Measurements from ENCODE around the gene TMEM198. TPM values are rescaled to one million over a fixed set of nuclear protein-coding genes. Genes with fewer than 3 reads are reported as not detected.
A peak's percentile ranks its signal among the peaks of the same experiment; 100 is the strongest.

TMEM198 gene
- 2.9 TPM for total RNA-seq
- long read RNA-seq, partial matches to known transcripts: 4 of 6 reads
- long read RNA-seq, other reads (novel, unspliced or antisense): 0 of 6 reads

DNA sequence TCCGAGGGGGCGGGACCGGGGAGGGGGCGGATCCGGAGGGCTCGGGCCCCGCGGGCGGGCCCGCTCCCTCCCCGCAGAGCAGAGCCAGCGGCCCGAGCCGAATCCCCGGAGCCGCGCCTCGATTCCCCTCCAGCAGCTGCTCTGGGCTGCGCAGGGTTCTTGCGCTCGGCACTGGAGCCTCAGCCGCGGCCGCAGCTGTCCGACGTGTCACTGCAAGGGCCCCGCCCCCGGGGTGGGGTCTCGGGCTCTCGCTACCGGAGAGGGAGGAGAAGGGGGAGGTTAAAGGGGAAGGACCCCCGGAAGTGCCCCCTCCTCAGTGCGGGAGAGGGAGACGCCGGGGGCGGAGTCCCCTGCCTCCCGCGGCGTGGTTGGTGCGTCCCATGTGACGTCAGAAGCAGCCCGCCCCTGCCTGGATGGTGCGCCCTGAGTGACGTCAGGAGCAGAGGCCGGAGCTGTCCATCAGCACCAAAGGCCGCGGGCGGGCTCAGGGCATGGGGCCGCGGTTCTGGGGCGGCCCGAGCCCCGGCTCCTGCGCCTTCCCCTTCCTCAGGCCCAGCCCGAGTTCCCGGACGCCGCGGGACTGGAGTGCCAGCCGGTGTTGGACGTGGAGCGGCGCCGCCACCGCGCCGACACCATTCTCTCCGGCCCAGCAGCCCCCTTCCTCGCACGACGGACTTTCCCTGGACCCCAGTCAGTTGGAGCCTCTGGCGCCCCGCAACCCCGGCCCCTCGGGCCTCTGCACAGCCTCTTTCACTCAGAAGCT, at the start of gene TMEM198, which contains the start of gene CHPF:
Gene TMEM198 (plus strand): TSS at position 433 of the 763 bp plus-strand sequence. CDS start 700 bp downstream, outside the sequence.
Gene CHPF (minus strand): TSS at position 214 of the 763 bp plus-strand sequence. CDS start 271 bp downstream, outside the sequence.
- H3K4me3 ChIP-seq: peak within 1 kb of the TSS; percentile 70
- TF ChIP-seq, protein P1, sequence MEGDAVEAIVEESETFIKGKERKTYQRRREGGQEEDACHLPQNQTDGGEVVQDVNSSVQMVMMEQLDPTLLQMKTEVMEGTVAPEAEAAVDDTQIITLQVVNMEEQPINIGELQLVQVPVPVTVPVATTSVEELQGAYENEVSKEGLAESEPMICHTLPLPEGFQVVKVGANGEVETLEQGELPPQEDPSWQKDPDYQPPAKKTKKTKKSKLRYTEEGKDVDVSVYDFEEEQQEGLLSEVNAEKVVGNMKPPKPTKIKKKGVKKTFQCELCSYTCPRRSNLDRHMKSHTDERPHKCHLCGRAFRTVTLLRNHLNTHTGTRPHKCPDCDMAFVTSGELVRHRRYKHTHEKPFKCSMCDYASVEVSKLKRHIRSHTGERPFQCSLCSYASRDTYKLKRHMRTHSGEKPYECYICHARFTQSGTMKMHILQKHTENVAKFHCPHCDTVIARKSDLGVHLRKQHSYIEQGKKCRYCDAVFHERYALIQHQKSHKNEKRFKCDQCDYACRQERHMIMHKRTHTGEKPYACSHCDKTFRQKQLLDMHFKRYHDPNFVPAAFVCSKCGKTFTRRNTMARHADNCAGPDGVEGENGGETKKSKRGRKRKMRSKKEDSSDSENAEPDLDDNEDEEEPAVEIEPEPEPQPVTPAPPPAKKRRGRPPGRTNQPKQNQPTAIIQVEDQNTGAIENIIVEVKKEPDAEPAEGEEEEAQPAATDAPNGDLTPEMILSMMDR (IDR thresholded peaks at IDR 0.05): no peak
- ATAC-seq (peak; percentile 90), DNase-seq (peak; percentile 98)
- intact Hi-C loops (cut with DNase I): no loop called here
- peaks cover 22% of the 10 kb centered on the region for H3K36me3 ChIP-seq
- peak within 1 kb of the TSS; percentile 85 for H3K27ac ChIP-seq
- no peaks in the 10 kb centered on the region for H3K9me3 ChIP-seq
- peaks cover 24% of the 10 kb centered on the region for H3K4me1 ChIP-seq
- no peaks in the 10 kb centered on the region for H3K27me3 ChIP-seq

DNA sequence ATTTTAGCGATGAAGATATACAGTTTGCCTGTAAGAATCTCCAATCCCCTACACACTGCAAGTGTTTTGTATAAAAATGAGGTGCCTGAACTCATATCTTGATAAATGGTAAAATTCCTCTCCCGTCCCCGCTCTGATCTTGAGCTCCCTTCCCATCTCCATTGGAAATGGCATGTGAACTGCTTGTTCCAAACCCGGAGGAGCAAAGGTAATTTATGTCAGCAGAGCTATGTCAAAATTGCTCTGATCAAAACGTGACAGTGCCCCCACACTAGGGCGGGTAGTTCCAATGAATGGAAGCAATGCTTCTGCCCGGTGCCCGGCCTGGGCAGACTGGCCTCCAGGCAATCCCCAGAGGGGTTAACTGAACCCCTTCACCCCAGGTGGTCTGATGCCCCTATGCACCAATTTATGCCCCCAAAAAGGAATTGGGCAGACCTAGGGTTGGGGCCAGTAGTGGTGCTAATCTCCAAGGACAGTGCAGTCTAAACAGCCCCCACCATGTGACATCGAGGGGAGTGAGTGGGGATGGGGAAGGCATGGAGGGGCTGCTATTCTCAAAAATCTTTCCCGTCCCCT, 48.8 kb upstream of the TMEM198 start:
- no peaks in the 10 kb centered on the region for H3K36me3 ChIP-seq
- intact Hi-C loops (cut with DNase I): no loop called here
- TF ChIP-seq, protein P1 (IDR thresholded peaks at IDR 0.05): no peak
- H3K27ac ChIP-seq: no peak overlapping the region
- no peaks in the 10 kb centered on the region for H3K9me3 ChIP-seq
- ATAC-seq: no peak
- peaks cover 59% of the 10 kb centered on the region for H3K27me3 ChIP-seq
- peaks cover 19% of the 10 kb centered on the region for H3K4me1 ChIP-seq
- no peak overlapping the region for H3K4me3 ChIP-seq
- DNase-seq: no peak

DNA sequence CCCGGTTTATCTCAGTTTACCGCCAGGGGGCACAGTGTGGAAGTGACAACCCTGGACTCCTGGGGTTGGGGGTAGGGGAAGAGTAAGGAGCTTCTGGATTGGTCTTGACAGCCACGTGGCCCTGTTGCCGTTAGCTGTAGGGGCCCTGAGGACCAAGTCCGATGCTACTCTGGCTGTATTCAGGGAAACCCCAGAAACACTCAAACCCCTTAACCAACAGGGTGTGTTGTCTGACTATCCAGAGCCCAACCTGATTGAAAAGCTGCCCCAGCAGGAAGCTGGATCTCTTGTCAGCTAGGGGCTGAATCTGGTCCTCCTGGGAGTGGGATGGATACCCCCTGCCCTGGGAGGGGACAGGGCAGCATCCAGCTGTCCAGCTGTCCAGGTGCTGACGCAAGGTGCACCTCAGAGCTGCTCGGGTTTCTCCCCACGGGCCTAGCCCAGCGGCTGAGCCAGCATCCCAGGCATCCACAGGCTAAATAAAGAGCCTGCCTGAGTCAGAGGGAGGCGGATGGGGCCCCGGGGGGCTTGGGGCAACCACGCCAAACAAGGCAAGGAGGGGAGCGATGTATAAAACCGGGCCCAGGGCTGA, 48.2 kb upstream of the TMEM198 start:
- Histone ChIP-seq H3K4me3 (no peak overlapping the region), H3K27ac (no peak overlapping the region), H3K4me1 (peaks cover 21% of the 10 kb centered on the region), H3K27me3 (peaks cover 59% of the 10 kb centered on the region), H3K9me3 (no peaks in the 10 kb centered on the region), H3K36me3 (no peaks in the 10 kb centered on the region)
- DNase-seq (no peak), ATAC-seq (no peak)
- intact Hi-C loops (cut with DNase I): no loop called here
- TF ChIP-seq, protein P1 (IDR thresholded peaks at IDR 0.05): peak; percentile 58

GRCh38 chr2:219496247-219496824, 47.5 kb upstream of the TMEM198 start:
- TF ChIP-seq, protein P1 (IDR thresholded peaks at IDR 0.05): no peak
- Histone ChIP-seq H3K9me3 (no peaks in the 10 kb centered on the region), H3K36me3 (no peaks in the 10 kb centered on the region), H3K27ac (no peak overlapping the region), H3K27me3 (peaks cover 58% of the 10 kb centered on the region), H3K4me3 (no peak overlapping the region), H3K4me1 (peaks cover 21% of the 10 kb centered on the region)
- no peak for DNase-seq
- no peak for ATAC-seq
- intact Hi-C loops (cut with DNase I): no loop called here

DNA sequence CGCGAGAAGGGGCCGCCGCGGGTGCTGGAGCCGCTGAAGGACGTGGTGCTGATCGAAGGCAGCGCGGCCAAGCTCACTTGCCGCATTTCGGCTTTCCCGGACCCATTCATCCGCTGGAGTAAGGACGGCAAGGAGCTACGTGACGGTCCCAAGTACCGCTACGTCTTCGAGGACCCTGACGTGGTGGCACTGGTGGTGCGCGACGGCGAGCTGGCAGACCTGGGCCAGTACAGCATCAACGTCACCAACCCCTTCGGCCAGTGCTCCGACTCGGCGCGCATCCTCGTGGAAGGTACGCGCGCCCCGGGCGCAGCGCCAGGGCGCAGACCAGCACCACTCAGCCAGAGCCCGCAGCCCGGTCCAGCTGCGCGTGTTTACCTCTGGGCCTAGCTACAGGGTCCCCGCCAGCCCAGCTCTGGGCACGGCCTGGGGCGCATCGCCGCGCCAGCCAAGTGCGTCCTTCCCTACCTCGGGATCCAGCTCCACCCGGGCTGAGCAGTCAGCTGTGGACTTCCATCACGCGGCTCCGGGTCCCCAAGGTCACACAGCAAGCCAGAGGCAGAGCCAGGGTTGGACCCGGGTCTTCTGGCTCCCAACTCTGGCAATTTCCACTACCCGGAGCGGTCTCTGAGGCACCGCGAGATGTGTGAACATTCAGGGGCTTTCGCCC, 46.9 kb upstream of the TMEM198 start:
- H3K4me3 ChIP-seq: peak overlapping the region; percentile 90
- intact Hi-C loops (cut with DNase I): no loop called here
- peak overlapping the region; percentile 89 for H3K27ac ChIP-seq
- TF ChIP-seq, protein P1 (IDR thresholded peaks at IDR 0.05): no peak
- H3K36me3 ChIP-seq: no peaks in the 10 kb centered on the region
- peaks cover 52% of the 10 kb centered on the region for H3K27me3 ChIP-seq
- H3K9me3 ChIP-seq: no peaks in the 10 kb centered on the region
- H3K4me1 ChIP-seq: peaks cover 21% of the 10 kb centered on the region
- no peak for ATAC-seq
- no peak for DNase-seq
